Measurements from ENCODE around the gene AAK1.
"Not testable (repeated sequence)": the region's sequence is repeated elsewhere in the genome, so short reads cannot be mapped to it uniquely, and the experiment has no call there.

AAK1 gene

GRCh38 chr2:69643602-69644505 lies at the start of gene AAK1:
AAK1 (minus strand) TSS chr2:69643739; CDS start chr2:69643040, 699 bp downstream.
- peak; percentile 86 for DNase-seq

GRCh38 chr2:69692424-69692823 lies 48.9 kb upstream of the AAK1 start:
- DNase-seq = no peak

- DNase-seq = no peak
These were observed 46.4 kb upstream of the AAK1 start for GRCh38 chr2:69689969-69690368.

- peak; percentile 23 for DNase-seq
These were observed 45.9 kb upstream of the AAK1 start for GRCh38 chr2:69689466-69689865.

- DNase-seq = no peak
These were observed 44.6 kb upstream of the AAK1 start for GRCh38 chr2:69687971-69688611.

GRCh38 chr2:69686813-69687212 lies 43.3 kb upstream of the AAK1 start:
- no peak for DNase-seq

- DNase-seq = peak; percentile 34
These were observed 41.9 kb upstream of the AAK1 start for GRCh38 chr2:69685321-69686048.

GRCh38 chr2:69683170-69683971 lies 39.8 kb upstream of the AAK1 start:
- no peak for DNase-seq

- DNase-seq = no peak
These were observed 39.0 kb upstream of the AAK1 start for GRCh38 chr2:69682525-69682924.

- no peak for DNase-seq
These were observed 36.6 kb upstream of the AAK1 start for GRCh38 chr2:69680001-69680675.

GRCh38 chr2:69677914-69678313 lies 34.4 kb upstream of the AAK1 start:
- no peak for DNase-seq

- DNase-seq = no peak
These were observed 32.6 kb upstream of the AAK1 start for GRCh38 chr2:69676146-69676545.

GRCh38 chr2:69674316-69674670 lies 30.8 kb upstream of the AAK1 start:
- no peak for DNase-seq

GRCh38 chr2:69673098-69673497 lies 29.6 kb upstream of the AAK1 start:
- not testable (repeated sequence) for DNase-seq

GRCh38 chr2:69669666-69670065 lies 26.1 kb upstream of the AAK1 start:
- no peak for DNase-seq

GRCh38 chr2:69668598-69668997 lies 25.1 kb upstream of the AAK1 start:
- no peak for DNase-seq

- no peak for DNase-seq
These were observed 24.4 kb upstream of the AAK1 start for GRCh38 chr2:69667805-69668382.

- DNase-seq = no peak
These were observed 21.6 kb upstream of the AAK1 start for GRCh38 chr2:69665152-69665551.

GRCh38 chr2:69663860-69664259 lies 20.3 kb upstream of the AAK1 start:
- DNase-seq = no peak

- DNase-seq = not testable (repeated sequence)
These were observed 19.0 kb upstream of the AAK1 start for GRCh38 chr2:69662547-69662946.

- DNase-seq = no peak
These were observed 17.1 kb upstream of the AAK1 start for GRCh38 chr2:69660637-69661036.

Measured in CD4-positive, alpha-beta T cell treated with Interleukin-4 for 4 hours (primary cell).